Inflammatory macrophage treated with lipopolysaccharide for 1 hour (primary cell): Measurements from ENCODE around the gene ESCO1.
"Not testable (repeated sequence)": the region's sequence is repeated elsewhere in the genome, so short reads cannot be mapped to it uniquely, and the experiment has no call there.

Experiments used
- DNase-seq, 2 donors: peaks; one replicate each; pipeline ENCODE4 v3.0.0-alpha.2; 2020 to 2022

The ESCO1 gene

GRCh38 chr18:21600526-21601410 is at the start of gene ESCO1:
Gene ESCO1, minus strand, starts transcription at chr18:21600704. Its CDS starts 25,861 bp downstream, at chr18:21574843.
- peak; percentile 85 to 95 for DNase-seq

DNA sequence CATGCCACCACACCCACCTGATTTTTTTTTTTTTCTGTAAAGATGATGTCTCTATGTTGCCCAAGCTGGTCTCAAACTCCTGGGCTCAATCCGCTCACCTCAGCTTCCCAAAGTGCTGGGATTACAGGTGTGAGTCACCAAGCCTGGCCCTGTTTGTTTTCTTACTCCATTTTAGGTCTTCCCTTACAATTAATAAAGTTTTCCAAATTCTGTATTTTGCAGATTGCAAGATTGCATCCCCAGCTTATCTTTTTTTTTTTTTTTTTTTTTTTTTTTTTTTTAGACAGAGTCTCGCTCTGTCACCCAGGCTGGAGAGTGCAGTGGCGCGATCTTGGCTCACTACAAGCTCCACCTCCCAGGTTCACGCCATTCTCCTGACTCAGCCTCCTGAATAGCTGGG is 39.9 kb upstream of the ESCO1 start:
- DNase-seq = not testable (repeated sequence)

DNA sequence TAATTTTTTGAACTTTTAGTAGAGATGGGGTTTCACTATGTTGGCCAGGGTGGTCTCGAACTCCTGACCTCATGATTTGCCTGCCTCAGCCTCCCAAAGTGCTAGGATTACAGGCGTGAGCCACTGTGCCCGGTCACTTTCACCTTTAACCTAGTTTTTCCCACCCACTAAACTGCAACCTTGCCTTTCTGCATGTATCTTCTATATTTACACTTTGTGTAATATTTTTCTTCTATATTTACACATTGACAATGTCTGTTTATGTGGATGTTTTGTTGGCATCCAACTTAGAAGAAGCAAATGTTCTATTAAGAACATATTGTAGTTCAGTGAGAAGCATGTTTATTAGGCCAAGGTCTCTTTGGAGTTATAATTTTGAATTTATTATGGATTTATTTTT is 38.3 kb upstream of the ESCO1 start:
- no peak for DNase-seq

DNA sequence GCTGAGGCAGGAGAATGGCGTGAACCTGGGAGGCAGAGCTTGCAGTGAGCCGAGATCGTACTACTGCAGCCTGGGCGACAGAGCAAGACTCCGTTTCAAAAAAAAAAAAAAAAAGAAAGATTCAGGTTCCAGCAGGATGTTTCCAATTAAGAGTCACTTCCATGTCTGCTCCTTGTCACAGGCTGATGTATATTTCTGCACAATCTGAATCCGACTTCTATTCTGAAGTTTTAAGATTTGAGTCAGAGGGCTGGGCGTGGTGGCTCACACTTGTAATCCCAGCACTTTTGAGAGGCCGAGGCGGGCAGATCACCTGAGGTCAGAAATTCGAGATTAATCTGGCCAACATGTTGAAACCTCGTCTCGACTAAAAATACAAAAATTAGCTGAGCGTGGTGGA is 36.3 kb upstream of the ESCO1 start:
- no peak for DNase-seq

DNA sequence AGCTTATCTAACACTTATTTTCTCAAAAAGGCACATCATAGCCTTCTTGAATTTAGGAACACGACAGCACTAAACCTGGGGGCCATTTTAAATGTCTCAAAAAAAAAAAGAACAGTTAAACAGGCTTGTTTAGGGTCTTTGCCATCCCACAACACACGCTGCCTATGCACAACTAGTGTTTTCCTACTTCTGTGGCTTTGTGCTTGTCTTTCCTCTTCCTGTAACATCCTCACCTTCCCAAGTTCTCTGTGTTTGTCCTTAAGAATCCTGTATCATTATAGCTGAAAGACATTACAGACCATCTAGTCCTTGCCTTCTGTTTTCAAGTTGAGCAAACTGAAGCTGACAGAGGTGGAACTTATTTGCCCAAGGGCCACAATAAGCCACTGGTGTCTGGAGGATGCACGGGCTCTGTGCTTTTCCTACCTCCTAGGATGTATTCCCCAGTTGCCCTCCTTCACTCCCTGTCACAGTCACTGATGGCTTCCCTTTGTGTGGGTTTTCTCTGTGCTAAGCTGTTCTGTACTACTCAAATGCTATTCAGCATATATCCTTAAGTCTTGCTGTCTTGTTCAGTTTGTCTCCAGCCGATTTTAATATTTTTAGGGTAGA is 34.2 kb upstream of the ESCO1 start:
- no peak for DNase-seq

- DNase-seq = no peak
Measured at GRCh38 chr18:21632393-21632792, 31.9 kb upstream of the ESCO1 start.

GRCh38 chr18:21629089-21629832 is 28.8 kb upstream of the ESCO1 start:
- DNase-seq = no peak

- DNase-seq = not testable (repeated sequence)
Measured at GRCh38 chr18:21621640-21622039, 21.1 kb upstream of the ESCO1 start.

- DNase-seq = peak; percentile 88 to 97
Measured at GRCh38 chr18:21612125-21613039, 11.9 kb upstream of the ESCO1 start, which contains the start of gene SNRPD1. Gene SNRPD1, plus strand, starts transcription at chr18:21612314. Its CDS starts 116 bp downstream, at chr18:21612430.

- DNase-seq = not testable (repeated sequence)
Measured at GRCh38 chr18:21611401-21612124, 11.1 kb upstream of the ESCO1 start.

DNA sequence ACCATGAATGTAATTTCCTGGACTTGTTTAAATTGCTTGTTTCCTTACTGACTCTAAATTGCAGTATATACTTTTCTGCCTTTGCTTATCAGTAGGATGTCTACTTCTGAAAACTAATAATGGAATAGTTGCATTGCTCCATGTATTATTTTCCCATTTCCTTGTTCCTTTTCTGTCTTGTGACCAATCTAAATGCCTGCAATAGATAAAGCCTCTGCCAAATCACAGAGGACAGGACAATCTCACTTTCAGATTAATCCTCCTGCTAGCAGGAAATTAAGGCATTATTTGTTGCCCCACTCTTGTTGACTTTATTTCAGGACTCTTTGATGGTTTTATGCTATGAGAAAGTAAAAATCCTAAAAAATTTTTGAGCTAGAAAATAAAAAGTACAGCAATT is 4.7 kb upstream of the ESCO1 start:
- DNase-seq = peak in 1 of 2 donors; percentile 20

DNA sequence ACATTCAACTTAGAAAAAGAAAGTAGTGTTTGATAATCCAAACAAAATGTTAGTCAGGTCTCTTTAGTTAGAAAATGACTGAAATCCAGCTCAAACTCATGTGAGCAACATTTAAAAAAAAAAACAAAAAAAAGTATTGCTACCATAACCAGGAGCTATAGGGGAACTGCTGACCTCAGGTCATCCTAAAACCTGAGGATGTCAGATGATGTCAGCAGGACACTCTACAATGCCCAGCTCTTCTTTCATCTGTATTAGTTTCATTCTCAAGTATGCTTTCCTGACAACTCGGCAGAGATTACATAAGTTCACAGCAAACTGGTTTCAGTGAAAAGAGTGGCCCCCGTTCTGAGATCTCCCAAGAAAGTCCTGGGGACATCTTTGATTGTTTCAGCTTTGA is 4.2 kb upstream of the ESCO1 start:
- DNase-seq = peak in 1 of 2 donors; percentile 27

GRCh38 chr18:21602299-21602587 is 1.7 kb upstream of the ESCO1 start:
- DNase-seq = peak; percentile 66 to 83

DNA sequence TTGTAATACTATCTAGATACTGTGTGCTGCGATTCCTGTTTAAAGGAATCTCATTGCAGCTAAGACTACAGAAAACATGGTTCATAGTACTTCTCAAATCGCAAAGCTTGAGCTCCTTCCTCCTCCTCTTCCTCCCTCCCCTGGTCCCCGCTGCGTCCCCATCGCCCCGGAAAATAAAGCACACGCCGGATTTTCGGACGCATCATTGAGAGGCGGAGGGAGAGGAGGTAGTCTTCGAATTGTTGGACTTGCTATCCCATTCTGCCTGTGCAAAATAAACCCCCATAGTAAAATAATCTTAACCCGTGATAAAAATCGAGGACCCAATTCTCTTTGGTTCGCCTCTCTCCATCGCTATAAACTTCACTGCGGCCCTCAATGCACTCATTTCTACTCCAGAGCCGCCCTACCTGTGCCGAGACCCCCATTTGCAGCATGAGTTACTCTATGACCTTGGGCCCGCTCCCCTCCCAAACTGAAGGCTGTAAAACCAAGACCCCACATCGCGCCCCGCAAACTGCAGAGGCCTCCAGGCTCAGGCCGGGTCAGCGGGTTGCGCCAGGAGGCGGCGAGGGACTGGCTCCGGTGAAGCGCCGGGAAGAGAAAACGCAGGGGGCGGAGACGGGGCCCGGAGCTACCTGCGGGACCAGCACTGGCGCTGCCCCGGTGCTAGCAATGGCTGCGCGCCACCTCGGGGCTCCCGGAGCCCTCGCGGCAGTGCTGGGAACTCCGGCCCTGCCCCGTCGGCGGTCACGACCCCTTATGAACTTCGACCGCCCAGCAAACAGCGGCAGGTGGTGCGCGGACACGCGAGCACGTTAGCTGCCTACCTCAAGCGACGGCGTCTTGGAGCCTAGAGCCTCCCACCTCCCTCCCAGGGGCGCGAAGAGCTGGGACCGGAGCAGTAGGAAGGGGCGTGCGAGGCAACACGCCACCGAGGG is 649 bp downstream of the ESCO1 start:
- no peak for DNase-seq

DNA sequence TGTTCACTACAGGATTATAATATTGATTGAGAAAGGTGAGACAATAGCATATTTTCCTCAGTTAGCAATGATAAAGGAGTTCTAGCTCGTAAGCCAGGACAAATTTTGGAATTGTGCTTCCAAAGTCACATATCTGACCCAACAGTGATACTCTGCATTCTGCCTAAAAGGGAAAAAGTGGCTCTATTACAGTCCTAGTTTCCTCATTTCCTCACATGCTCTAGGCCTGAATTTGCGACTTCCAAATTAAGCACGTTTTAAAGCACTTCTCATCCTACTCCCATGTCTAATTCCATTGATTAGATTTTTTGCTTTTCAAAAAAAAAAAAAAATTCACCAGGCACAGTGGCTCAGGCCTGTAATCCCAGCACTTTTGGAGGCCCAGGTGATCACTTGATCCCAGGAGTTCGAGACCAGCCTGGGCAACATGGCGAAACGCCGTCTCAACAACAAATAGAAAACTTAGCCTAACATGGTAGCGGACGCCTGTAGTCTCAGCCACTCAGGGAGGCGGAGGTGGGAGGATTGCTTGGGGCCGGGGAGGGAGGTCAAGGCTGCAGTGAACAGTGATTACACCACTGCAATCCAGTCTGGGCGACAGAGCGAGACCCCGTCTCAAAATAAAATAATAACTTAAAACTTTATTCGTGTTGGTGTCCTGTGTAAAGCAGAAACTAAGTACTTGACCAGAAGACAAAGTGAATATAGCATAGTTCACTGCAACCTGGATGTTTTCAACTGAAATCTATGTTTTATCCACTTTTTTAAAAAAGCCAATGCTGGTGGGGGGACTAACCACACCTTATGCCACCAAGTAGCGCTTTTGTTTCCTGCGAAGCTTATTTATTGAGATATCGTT is 1.5 kb downstream of the ESCO1 start:
- DNase-seq = no peak

GRCh38 chr18:21597620-21598019 is 2.9 kb downstream of the ESCO1 start:
- no peak for DNase-seq

GRCh38 chr18:21593540-21594257 is 6.8 kb downstream of the ESCO1 start:
- DNase-seq = no peak

DNA sequence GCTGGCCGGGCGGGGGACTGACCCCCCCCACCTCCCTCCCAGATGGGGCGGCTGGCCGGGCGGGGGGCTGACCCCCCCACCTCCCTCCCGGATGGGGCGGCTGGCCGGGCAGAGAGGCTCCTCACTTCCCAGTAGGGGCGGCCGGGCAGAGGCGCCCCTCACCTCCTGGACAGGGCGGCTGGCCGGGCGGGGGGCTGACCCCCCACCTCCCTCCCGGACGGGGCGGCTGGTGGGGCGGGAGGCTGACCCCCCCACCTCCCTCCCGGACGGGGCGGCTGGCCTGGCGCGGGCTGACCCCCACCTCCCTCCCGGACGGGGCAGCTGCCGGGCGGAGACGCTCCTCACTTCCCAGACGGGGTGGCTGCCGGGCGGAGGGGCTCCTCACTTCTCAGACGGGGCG is 8.1 kb downstream of the ESCO1 start:
- DNase-seq = not testable (repeated sequence)

GRCh38 chr18:21584391-21584790 is 16.1 kb downstream of the ESCO1 start:
- no peak for DNase-seq
